ENCODE results near the gene MARCHF10.
"Not testable (repeated sequence)": the region's sequence is repeated elsewhere in the genome, so short reads cannot be mapped to it uniquely, and the experiment has no call there.

MARCHF10 gene

DNA sequence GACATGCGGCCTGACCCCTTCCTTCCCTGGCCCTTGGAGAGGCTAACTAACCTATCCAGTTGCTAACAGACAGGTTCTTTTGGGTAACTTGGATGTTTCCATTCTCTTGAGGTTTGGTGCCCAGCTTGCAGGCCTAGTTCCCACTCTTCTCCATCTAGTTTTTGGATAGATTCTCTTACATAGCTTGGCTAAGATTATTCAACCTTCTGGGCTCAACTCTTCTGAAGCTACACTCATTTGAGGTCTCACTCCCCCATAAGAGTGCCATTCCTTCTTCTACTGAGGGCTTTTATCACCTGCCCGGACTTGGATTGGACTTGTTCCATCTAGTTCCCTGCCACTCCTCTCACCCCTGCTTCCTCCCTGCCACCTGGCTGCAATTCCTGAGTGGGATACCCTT, 44.1 kb upstream of the MARCHF10 start:
- H3K27me3 ChIP-seq (replicated peaks; ENCODE audit: control insufficient read depth, insufficient read depth, low read length), result no peaks in the 10 kb centered on the region
- no peak for DNase-seq (ENCODE audit: extremely low read depth, insufficient read length)
- TF ChIP-seq, protein P1, sequence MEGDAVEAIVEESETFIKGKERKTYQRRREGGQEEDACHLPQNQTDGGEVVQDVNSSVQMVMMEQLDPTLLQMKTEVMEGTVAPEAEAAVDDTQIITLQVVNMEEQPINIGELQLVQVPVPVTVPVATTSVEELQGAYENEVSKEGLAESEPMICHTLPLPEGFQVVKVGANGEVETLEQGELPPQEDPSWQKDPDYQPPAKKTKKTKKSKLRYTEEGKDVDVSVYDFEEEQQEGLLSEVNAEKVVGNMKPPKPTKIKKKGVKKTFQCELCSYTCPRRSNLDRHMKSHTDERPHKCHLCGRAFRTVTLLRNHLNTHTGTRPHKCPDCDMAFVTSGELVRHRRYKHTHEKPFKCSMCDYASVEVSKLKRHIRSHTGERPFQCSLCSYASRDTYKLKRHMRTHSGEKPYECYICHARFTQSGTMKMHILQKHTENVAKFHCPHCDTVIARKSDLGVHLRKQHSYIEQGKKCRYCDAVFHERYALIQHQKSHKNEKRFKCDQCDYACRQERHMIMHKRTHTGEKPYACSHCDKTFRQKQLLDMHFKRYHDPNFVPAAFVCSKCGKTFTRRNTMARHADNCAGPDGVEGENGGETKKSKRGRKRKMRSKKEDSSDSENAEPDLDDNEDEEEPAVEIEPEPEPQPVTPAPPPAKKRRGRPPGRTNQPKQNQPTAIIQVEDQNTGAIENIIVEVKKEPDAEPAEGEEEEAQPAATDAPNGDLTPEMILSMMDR (IDR thresholded peaks at IDR 0.05; ENCODE audit: insufficient read depth, low read length, poor library complexity, severe bottlenecking), result no peak
- no peaks in the 10 kb centered on the region for H3K36me3 ChIP-seq (ENCODE audit: control insufficient read depth, insufficient read depth, low read length)
- no peak overlapping the region for H3K4me3 ChIP-seq (replicated peaks; ENCODE audit: low read depth, low read length)

DNA sequence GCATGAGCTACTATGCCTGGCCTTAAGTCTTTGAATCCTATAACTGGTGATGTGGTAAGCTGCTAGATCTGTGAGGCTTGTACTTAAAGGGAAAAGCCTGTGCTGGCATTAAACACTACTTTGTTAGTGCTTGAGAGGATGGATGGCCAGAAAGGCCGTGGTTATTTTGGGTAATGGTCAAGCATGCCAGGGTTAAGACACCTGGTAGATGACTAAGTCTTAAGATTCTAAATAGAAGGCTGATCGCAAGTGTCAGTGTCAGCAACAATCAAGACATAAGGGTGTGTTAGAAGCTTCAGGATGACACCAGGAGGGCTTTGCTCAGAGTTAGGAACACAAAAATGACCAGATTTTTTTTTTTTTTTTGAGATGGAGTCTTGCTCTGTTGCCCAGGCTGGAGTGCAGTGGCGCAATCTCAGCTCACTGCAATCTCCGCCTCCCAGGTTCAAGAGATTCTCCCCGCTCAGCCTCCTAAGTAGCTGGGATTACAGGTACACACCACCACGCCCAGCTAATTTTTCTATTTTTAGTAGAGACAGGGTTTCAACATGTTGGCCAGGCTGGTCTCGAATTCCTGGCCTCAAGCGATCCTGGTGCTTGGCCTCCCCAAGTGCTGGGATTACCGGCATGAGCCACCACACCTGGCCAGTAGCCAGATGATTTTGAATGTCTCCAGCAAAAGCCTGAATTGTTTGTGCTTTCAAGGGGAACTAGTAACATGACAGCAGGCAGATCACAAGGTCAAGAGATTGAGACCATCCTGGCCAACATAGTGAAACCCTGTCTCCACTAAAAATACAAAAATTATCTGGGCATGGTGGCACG, 41.7 kb upstream of the MARCHF10 start:
- H3K27me3 ChIP-seq (replicated peaks; ENCODE audit: control insufficient read depth, insufficient read depth, low read length); H3K36me3 ChIP-seq (ENCODE audit: control insufficient read depth, insufficient read depth, low read length); H3K4me3 ChIP-seq (replicated peaks; ENCODE audit: low read depth, low read length); DNase-seq (ENCODE audit: extremely low read depth, insufficient read length): not testable (repeated sequence)

- no peaks in the 10 kb centered on the region for H3K27me3 ChIP-seq (replicated peaks; ENCODE audit: control insufficient read depth, insufficient read depth, low read length)
- no peak overlapping the region for H3K4me3 ChIP-seq (replicated peaks; ENCODE audit: low read depth, low read length)
- TF ChIP-seq, protein P1 (IDR thresholded peaks at IDR 0.05; ENCODE audit: insufficient read depth, low read length, poor library complexity, severe bottlenecking), result no peak
- DNase-seq (ENCODE audit: extremely low read depth, insufficient read length), result no peak
- H3K36me3 ChIP-seq (ENCODE audit: control insufficient read depth, insufficient read depth, low read length), result no peaks in the 10 kb centered on the region
Measured at GRCh38 chr17:62848334-62848733, 40.2 kb upstream of the MARCHF10 start.

- Histone ChIP-seq H3K36me3 (ENCODE audit: control insufficient read depth, insufficient read depth, low read length) (no peaks in the 10 kb centered on the region), H3K4me3 (replicated peaks; ENCODE audit: low read depth, low read length) (no peak overlapping the region), H3K27me3 (replicated peaks; ENCODE audit: control insufficient read depth, insufficient read depth, low read length) (no peaks in the 10 kb centered on the region)
- TF ChIP-seq, protein P1 (IDR thresholded peaks at IDR 0.05; ENCODE audit: insufficient read depth, low read length, poor library complexity, severe bottlenecking), result no peak
- no peak for DNase-seq (ENCODE audit: extremely low read depth, insufficient read length)
Measured at GRCh38 chr17:62847426-62847825, 39.3 kb upstream of the MARCHF10 start.

DNA sequence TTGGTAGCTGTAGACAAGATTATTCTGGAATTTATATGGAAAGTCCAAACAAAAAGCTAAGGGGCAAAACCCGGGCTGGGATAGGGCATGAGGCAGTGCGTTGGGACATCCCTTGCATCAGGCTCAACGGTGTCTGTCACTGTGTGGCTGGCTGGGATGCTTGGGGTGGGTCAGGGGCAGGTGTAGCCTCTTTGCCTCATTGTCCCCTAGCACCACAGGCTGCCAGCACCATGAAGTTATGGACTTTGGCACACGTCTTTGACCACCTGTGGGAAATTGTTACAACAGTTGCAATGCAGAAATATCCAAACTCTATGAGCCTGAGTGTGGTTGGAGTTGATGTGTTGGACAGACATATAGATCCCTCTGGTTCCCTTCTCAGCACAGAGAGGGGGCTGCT, 32.8 kb upstream of the MARCHF10 start:
- no peaks in the 10 kb centered on the region for H3K27me3 ChIP-seq (replicated peaks; ENCODE audit: control insufficient read depth, insufficient read depth, low read length)
- no peak for DNase-seq (ENCODE audit: extremely low read depth, insufficient read length)
- H3K36me3 ChIP-seq (ENCODE audit: control insufficient read depth, insufficient read depth, low read length), result no peaks in the 10 kb centered on the region
- TF ChIP-seq, protein P1 (IDR thresholded peaks at IDR 0.05; ENCODE audit: insufficient read depth, low read length, poor library complexity, severe bottlenecking), result no peak
- H3K4me3 ChIP-seq (replicated peaks; ENCODE audit: low read depth, low read length), result no peak overlapping the region

DNA sequence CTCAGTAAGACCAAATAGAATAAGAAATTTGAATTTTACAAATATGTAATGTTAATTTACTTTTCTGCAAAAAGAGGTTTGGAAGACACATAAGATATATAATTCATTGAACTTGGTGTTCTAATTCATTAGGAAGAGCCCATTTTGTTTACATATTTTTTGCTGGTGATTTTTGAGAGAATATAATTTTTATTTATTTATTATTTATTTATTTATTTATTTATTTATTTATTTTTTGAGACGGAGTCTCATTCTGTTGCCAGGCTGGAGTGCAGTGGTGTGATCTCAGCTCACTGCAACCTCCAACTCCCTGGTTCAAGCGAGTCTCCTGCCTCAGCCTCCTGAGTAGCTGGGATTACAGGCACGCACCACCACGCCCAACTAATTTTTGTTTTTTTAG, 25.7 kb upstream of the MARCHF10 start:
- not testable (repeated sequence) for DNase-seq (ENCODE audit: extremely low read depth, insufficient read length); H3K4me3 ChIP-seq (replicated peaks; ENCODE audit: low read depth, low read length); H3K36me3 ChIP-seq (ENCODE audit: control insufficient read depth, insufficient read depth, low read length); H3K27me3 ChIP-seq (replicated peaks; ENCODE audit: control insufficient read depth, insufficient read depth, low read length)

- TF ChIP-seq, protein P1 (IDR thresholded peaks at IDR 0.05; ENCODE audit: insufficient read depth, low read length, poor library complexity, severe bottlenecking), result no peak
- H3K27me3 ChIP-seq (replicated peaks; ENCODE audit: control insufficient read depth, insufficient read depth, low read length), result no peaks in the 10 kb centered on the region
- no peak for DNase-seq (ENCODE audit: extremely low read depth, insufficient read length)
- H3K4me3 ChIP-seq (replicated peaks; ENCODE audit: low read depth, low read length), result no peak overlapping the region
- H3K36me3 ChIP-seq (ENCODE audit: control insufficient read depth, insufficient read depth, low read length), result no peaks in the 10 kb centered on the region
Measured at GRCh38 chr17:62832405-62832804, 24.3 kb upstream of the MARCHF10 start.

GRCh38 chr17:62831066-62831465, 23.0 kb upstream of the MARCHF10 start:
- not testable (repeated sequence) for DNase-seq (ENCODE audit: extremely low read depth, insufficient read length); H3K4me3 ChIP-seq (replicated peaks; ENCODE audit: low read depth, low read length); H3K27me3 ChIP-seq (replicated peaks; ENCODE audit: control insufficient read depth, insufficient read depth, low read length); H3K36me3 ChIP-seq (ENCODE audit: control insufficient read depth, insufficient read depth, low read length)
